HCT116 (cell line): ENCODE results near the gene FNDC3B. TPM values are rescaled to one million over a fixed set of nuclear protein-coding genes. Genes with fewer than 3 reads are reported as not detected.

Source experiments
- ATAC-seq: fragments of 200-7000 bp; cut with Tn5 transposase; 2 replicates; pipeline ENCODE4 v1.9.1; 2020; ENCODE audit warnings: mild to moderate bottlenecking, moderate library complexity
- BruUV-seq: library from RNA; stranded (reverse); fragments of 400-500 nt; replicated peaks from 2 replicates; lab custom pipeline; 2021; lab: Mats Ljungman, UMichigan
- CTCF ChIA-PET: fragments of 300-600 bp; sonication (Branson Sonifier 250); formaldehyde crosslinking; loops from one replicate; lab custom pipeline; 2021; ENCODE audit warnings: antibody characterized with exemption; lab: Charles Lee
- POLR2A ChIA-PET: fragments of 300-600, 350-600 bp; sonication (Branson Sonifier 250); formaldehyde crosslinking; loops from one replicate; lab custom pipeline; 2021; ENCODE audit warnings: antibody characterized with exemption; lab: Charles Lee
- RAD21 ChIA-PET, 2 experiments: fragments of 300-600 bp; sonication (Branson Sonifier 250); formaldehyde crosslinking; loops; one replicate each; lab custom pipeline; 2023; ENCODE audit warnings: low total read pairs in 2 of 2; ENCODE audit not compliant: uncharacterized antibody in 2 of 2, unreplicated experiment in 2 of 2, low non-redundant PET in 1 of 2; lab: Charles Lee
- DNase-seq: peaks from one replicate; pipeline ENCODE4 v3.0.0-alpha.2; 2010; ENCODE audit warnings: low read depth, low spot score
- H2AFZ ChIP-seq: fragments of 200-600 bp; shearing (Covaris generic), sonication (generic); 2 replicates; pipeline ENCODE4 v1.6.1; 2017; ENCODE audit warnings: low read depth, mixed run types, mixed read lengths, antibody characterized with exemption, low read length; ENCODE audit not compliant: poor library complexity, severe bottlenecking
- H3K27ac ChIP-seq: 2 replicates; pipeline ENCODE4 v1.5.1; 2012; ENCODE audit warnings: low read depth, low read length
- H3K27me3 ChIP-seq: fragments of 200-600 bp; sonication (generic); 2 replicates; pipeline ENCODE4 v1.6.1; 2016; ENCODE audit warnings: mixed run types, low read length, mixed read lengths; ENCODE audit not compliant: insufficient read depth
- H3K36me3 ChIP-seq, 2 experiments: fragments of 200-500 bp in 1 of 2; fragments of 200-600 bp in 1 of 2; sonication (Bioruptor generic) in 1 of 2; sonication (generic) in 1 of 2; 2 replicates each; pipeline versions ENCODE4 v1.5.1 to v1.6.1; 2014 to 2016; ENCODE audit warnings: low read length in 2 of 2, inconsistent platforms in 1 of 2, mixed read lengths in 1 of 2, mixed run types in 1 of 2; ENCODE audit not compliant: insufficient read depth in 2 of 2, control insufficient read depth in 1 of 2
- H3K4me1 ChIP-seq, 2 experiments: fragments of 200-600 bp in 1 of 2; sonication (generic) in 1 of 2; 2 replicates each; pipeline versions ENCODE4 v1.5.1 to v1.6.1; 2012 to 2017; ENCODE audit warnings: low read length in 2 of 2, inconsistent platforms in 1 of 2, mild to moderate bottlenecking in 1 of 2, mixed read lengths in 1 of 2, mixed run types in 1 of 2, moderate library complexity in 1 of 2; ENCODE audit not compliant: insufficient read depth in 2 of 2, control insufficient read depth in 1 of 2
- H3K4me2 ChIP-seq: fragments of 200-600 bp; sonication (generic); 2 replicates; pipeline ENCODE4 v1.6.1; 2017; ENCODE audit warnings: mixed run types, low read length, mixed read lengths
- H3K4me3 ChIP-seq, 2 experiments: fragments of 200-600 bp in 1 of 2; sonication (generic) in 1 of 2; replicated peaks in 1 of 2; 2 replicates each; pipeline ENCODE4 v1.5.1; 2011 to 2016; ENCODE audit warnings: low read length in 2 of 2, control low read depth in 1 of 2, low read depth in 1 of 2, mild to moderate bottlenecking in 1 of 2, mixed read lengths in 1 of 2, mixed run types in 1 of 2
- H3K79me2 ChIP-seq: fragments of 200-600 bp; sonication (generic); 2 replicates; pipeline ENCODE4 v1.6.1; 2017; ENCODE audit warnings: mild to moderate bottlenecking, mixed run types, low read length, moderate library complexity, mixed read lengths; ENCODE audit not compliant: insufficient read depth
- H3K9ac ChIP-seq: fragments of 200-600 bp; sonication (generic); 2 replicates; pipeline ENCODE4 v1.6.1; 2016; ENCODE audit warnings: low read length, mixed read lengths
- H3K9me2 ChIP-seq: fragments of 200-600 bp; sonication (generic), shearing (Covaris generic); 2 replicates; pipeline ENCODE4 v1.6.1; 2017; ENCODE audit warnings: mixed run types, mild to moderate bottlenecking, moderate library complexity; ENCODE audit not compliant: insufficient read depth
- H3K9me3 ChIP-seq, 2 experiments: fragments of 200-500 bp in 1 of 2; fragments of 200-600 bp in 1 of 2; sonication (Bioruptor generic) in 1 of 2; sonication (generic) in 1 of 2; 2 replicates each; pipeline ENCODE4 v1.6.1; 2014 to 2017; ENCODE audit warnings: low read length in 2 of 2, mixed read lengths in 2 of 2, inconsistent platforms in 1 of 2, low read depth in 1 of 2, mild to moderate bottlenecking in 1 of 2, mixed run types in 1 of 2, moderate library complexity in 1 of 2; ENCODE audit not compliant: control insufficient read depth in 1 of 2, insufficient read depth in 1 of 2
- H4K20me1 ChIP-seq: fragments of 200-600 bp; sonication (generic), shearing (Covaris generic); 2 replicates; pipeline ENCODE4 v1.6.1; 2017; ENCODE audit warnings: mixed run types, mild to moderate bottlenecking, moderate library complexity; ENCODE audit not compliant: insufficient read depth
- EGR1 ChIP-seq: IDR thresholded peaks from 2 replicates; pipeline ENCODE4 v1.6.1; 2012; ENCODE audit warnings: low read depth
- ELF1 ChIP-seq: IDR thresholded peaks from 2 replicates; pipeline ENCODE4 v1.6.1; 2012; ENCODE audit warnings: low read depth, borderline replicate concordance
- EZH2 ChIP-seq: fragments of 200-600 bp; sonication (generic); IDR thresholded peaks from 2 replicates; pipeline ENCODE4 v1.6.1; 2017; ENCODE audit warnings: antibody characterized with exemption, mixed run types
- POLR2AphosphoS5 ChIP-seq: IDR thresholded peaks from 2 replicates; pipeline ENCODE4 v1.6.1; 2011; ENCODE audit warnings: mild to moderate bottlenecking, low read depth, low read length, moderate library complexity
- RAD21 ChIP-seq: IDR thresholded peaks from 2 replicates; pipeline ENCODE4 v1.6.1; 2012; ENCODE audit warnings: low read depth, mild to moderate bottlenecking
- SIN3A ChIP-seq: IDR thresholded peaks from 2 replicates; pipeline ENCODE4 v1.6.1; 2012; ENCODE audit warnings: low read depth
- SP1 ChIP-seq: IDR thresholded peaks from 2 replicates; pipeline ENCODE4 v1.6.1; 2012; ENCODE audit warnings: low read depth
- SRF ChIP-seq: IDR thresholded peaks from 2 replicates; pipeline ENCODE4 v1.6.1; 2012; ENCODE audit warnings: low read depth
- TCF7L2 ChIP-seq: IDR thresholded peaks from 2 replicates; pipeline ENCODE4 v1.7.0; 2011; ENCODE audit warnings: borderline replicate concordance, inconsistent platforms; ENCODE audit not compliant: insufficient read depth, insufficient read length; ENCODE audit errors: extremely low read depth
- YY1 ChIP-seq: IDR thresholded peaks from 2 replicates; pipeline ENCODE4 v1.6.1; 2011; ENCODE audit warnings: low read length, low read depth, moderate library complexity, mild to moderate bottlenecking; ENCODE audit not compliant: insufficient replicate concordance; ENCODE audit errors: extremely low read depth
- ZBTB33 ChIP-seq: IDR thresholded peaks from 2 replicates; pipeline ENCODE4 v1.6.1; 2011; ENCODE audit warnings: mild to moderate bottlenecking, low read length, moderate library complexity; ENCODE audit not compliant: insufficient replicate concordance; ENCODE audit errors: extremely low read depth
- ZNF274 ChIP-seq: fragments of 200-500 bp; sonication (Bioruptor generic); IDR thresholded peaks from 2 replicates; pipeline ENCODE4 v1.6.1; 2014; ENCODE audit warnings: mild to moderate bottlenecking, low read depth, low read length, inconsistent platforms
- intact Hi-C: fragments of 100-400 bp; cut with micrococcal nuclease; formaldehyde crosslinking; loops from 2 replicates; pipeline ENCODE4 v1.10.0; 2022
- total RNA-seq: library from RNA; stranded (reverse); gene quantifications from one replicate; pipeline ENCODE4 v1.2.1, GENCODE V29; 2021; ENCODE audit not compliant: unreplicated experiment
- TF ChIP-seq, protein P1 (sequence below): IDR thresholded peaks from 2 replicates; pipeline ENCODE4 v1.6.1; 2012; ENCODE audit warnings: low read depth

Gene FNDC3B
- total RNA-seq, 1 experiment from 2014 or later: 45.7 TPM

DNA sequence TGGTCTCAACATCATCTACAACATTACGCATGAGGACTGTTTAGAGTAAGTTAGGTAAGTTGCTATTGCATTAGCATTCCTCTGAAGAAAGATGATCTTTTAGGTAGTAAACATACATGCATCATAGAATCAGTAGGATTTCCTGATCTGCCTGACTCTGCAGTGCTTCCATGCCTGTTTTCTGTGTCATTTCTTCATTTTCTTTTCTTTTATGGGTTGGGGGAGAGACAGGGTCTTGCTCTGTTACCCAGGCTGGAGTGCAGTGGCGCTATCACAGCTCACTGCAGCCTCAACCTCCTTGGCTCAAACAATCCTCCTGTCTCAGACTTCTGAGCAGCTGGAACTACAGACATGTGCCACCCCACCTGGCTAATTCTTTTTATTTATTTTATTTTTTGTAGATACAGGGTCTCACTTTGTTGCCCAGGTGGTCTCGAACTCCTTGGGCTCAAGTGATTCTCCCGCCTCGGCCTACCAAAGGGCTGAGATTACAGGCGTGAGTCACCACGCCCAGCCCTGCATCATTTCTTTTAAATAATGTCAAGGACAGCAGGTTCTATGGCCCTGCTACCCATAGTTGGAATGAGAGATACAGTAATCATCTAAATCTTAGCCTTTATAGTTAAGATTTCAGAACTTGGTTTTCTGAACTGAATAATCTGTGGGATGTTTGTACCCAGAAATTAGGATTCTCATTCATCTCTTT is 224.6 kb downstream of the FNDC3B start:
- ATAC-seq: no peak
- H3K9me3 ChIP-seq: no peaks in the 10 kb centered on the region
- no peak overlapping the region for H3K4me2 ChIP-seq
- H3K27ac ChIP-seq: no peak overlapping the region
- RAD21 ChIA-PET: no interaction called here
- BruUV-seq: no TSS peak
- no peaks in the 10 kb centered on the region for H3K4me1 ChIP-seq
- TF ChIP-seq ELF1 (no peak), EZH2 (no peak), SRF (no peak)
- POLR2A ChIA-PET: no interaction called here
- H3K79me2 ChIP-seq: no peaks in the 10 kb centered on the region
- no peaks in the 10 kb centered on the region for H4K20me1 ChIP-seq
- CTCF ChIA-PET: no interaction called here
- H2AFZ ChIP-seq: no peak overlapping the region
- H3K9me2 ChIP-seq: no peaks in the 10 kb centered on the region
- DNase-seq: no peak
- H3K4me3 ChIP-seq: no peak overlapping the region
- intact Hi-C loops: no loop called here
- no peaks in the 10 kb centered on the region for H3K36me3 ChIP-seq
- H3K9ac ChIP-seq: no peak overlapping the region
- H3K27me3 ChIP-seq: no peaks in the 10 kb centered on the region

DNA sequence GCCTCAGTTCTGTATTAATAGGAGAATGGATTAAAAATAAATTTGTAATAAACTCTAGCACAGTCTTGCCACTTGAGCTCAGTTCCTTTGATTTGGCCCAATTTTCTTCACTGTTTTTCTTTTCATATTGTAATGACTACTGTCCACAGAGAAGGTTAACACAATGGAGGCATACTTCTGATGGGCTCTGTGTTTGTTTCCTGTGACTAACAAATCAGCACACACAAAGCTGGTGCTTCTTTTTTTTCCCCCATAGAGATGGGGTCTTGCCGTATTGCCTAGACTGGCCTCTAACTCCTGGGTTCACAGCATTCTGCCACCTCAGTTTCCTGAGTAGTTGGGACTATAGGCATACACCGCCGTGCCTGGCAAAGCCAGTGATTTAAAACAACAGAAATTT is 226.7 kb downstream of the FNDC3B start:
- ChIA-PET POLR2A (no interaction called here), CTCF (no interaction called here), RAD21 (no interaction called here)
- Histone ChIP-seq H3K9me2 (no peaks in the 10 kb centered on the region), H4K20me1 (no peaks in the 10 kb centered on the region), H3K9ac (no peak overlapping the region), H3K27me3 (no peaks in the 10 kb centered on the region), H3K4me3 (no peak overlapping the region), H3K79me2 (no peaks in the 10 kb centered on the region), H3K27ac (no peak overlapping the region), H3K36me3 (no peaks in the 10 kb centered on the region), H3K4me1 (no peaks in the 10 kb centered on the region), H3K4me2 (no peak overlapping the region), H2AFZ (no peak overlapping the region), H3K9me3 (no peaks in the 10 kb centered on the region)
- intact Hi-C loops: no loop called here
- DNase-seq (no peak), ATAC-seq (no peak)
- BruUV-seq: no TSS peak
- no peak for TF ChIP-seq SIN3A
- TF ChIP-seq RAD21: no peak
- no peak for TF ChIP-seq EGR1
- TF ChIP-seq TCF7L2: no peak
- TF ChIP-seq ZBTB33: no peak
- TF ChIP-seq SP1: no peak
- no peak for TF ChIP-seq POLR2AphosphoS5
- TF ChIP-seq, protein P1, sequence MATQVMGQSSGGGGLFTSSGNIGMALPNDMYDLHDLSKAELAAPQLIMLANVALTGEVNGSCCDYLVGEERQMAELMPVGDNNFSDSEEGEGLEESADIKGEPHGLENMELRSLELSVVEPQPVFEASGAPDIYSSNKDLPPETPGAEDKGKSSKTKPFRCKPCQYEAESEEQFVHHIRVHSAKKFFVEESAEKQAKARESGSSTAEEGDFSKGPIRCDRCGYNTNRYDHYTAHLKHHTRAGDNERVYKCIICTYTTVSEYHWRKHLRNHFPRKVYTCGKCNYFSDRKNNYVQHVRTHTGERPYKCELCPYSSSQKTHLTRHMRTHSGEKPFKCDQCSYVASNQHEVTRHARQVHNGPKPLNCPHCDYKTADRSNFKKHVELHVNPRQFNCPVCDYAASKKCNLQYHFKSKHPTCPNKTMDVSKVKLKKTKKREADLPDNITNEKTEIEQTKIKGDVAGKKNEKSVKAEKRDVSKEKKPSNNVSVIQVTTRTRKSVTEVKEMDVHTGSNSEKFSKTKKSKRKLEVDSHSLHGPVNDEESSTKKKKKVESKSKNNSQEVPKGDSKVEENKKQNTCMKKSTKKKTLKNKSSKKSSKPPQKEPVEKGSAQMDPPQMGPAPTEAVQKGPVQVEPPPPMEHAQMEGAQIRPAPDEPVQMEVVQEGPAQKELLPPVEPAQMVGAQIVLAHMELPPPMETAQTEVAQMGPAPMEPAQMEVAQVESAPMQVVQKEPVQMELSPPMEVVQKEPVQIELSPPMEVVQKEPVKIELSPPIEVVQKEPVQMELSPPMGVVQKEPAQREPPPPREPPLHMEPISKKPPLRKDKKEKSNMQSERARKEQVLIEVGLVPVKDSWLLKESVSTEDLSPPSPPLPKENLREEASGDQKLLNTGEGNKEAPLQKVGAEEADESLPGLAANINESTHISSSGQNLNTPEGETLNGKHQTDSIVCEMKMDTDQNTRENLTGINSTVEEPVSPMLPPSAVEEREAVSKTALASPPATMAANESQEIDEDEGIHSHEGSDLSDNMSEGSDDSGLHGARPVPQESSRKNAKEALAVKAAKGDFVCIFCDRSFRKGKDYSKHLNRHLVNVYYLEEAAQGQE: no peak
- no peak for TF ChIP-seq ZNF274
- no peak for TF ChIP-seq YY1
